Glomerular visceral epithelial cell (primary cell): ENCODE measurements around the gene XPO4.
"Not testable (repeated sequence)": the region's sequence is repeated elsewhere in the genome, so short reads cannot be mapped to it uniquely, and the experiment has no call there.

Experiments
- DNase-seq: peaks from one replicate; pipeline ENCODE4 v3.0.0-alpha.2; 2016; ENCODE audit errors: extremely low spot score

XPO4 gene

DNA sequence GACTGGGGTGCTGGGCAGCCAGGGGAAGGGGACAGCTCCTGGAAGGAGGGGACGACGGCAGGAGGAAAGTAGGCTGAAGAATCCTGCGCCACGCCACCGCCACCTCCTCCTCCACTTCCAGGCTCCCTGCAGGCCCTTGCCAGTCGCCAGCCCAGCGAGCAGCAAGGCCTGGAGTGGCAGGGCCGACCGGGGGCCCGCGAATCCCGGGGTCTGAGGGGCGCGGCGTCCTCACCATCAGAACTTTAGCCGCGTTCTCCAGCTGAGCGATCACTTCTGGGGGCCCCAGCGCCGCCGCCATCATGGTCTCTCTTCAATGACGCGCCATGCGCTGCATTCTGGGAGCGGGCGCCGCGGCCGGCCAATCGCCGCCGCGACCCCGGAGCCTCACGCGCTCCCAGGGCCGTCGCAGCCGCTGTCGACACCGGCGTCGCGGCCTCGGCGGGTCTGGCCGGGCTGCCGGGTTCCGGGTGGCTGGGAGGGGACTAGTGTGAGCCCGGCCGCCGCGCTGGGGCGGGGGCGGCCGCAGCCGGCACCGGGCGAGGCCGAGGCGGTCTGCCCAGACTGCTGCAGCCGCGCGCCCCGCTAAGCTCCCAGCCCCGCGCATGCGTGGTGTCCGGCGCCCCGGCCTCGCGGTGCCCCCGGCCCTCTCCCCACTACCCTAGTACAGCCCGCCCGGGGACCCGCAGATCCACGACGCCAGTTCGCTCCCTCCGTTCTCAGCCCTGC is at the start of gene XPO4:
TSS of gene XPO4 (minus strand) at position 309 of the 726 bp plus-strand sequence. CDS start at position 301, 8 bp downstream.
- peak; percentile 81 for DNase-seq

DNA sequence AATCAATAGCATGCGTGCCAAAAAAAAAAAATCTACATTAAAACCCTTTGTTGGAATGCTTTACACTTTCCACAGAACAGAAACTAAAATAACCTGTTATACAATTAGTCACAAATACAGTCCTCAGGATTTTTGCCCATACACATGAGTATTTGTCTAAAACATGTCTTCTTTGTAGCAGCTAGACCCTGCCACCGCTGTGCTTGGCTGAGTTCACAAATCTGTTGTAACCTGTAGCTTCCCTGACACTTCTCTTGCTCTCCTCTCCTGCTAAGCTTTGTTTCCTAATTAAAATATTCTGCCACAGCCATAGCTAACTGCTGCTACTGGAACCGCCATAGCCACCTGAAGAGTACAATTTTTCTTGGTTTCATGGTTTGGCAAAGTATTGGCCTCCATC is 45.5 kb upstream of the XPO4 start:
- not testable (repeated sequence) for DNase-seq

DNA sequence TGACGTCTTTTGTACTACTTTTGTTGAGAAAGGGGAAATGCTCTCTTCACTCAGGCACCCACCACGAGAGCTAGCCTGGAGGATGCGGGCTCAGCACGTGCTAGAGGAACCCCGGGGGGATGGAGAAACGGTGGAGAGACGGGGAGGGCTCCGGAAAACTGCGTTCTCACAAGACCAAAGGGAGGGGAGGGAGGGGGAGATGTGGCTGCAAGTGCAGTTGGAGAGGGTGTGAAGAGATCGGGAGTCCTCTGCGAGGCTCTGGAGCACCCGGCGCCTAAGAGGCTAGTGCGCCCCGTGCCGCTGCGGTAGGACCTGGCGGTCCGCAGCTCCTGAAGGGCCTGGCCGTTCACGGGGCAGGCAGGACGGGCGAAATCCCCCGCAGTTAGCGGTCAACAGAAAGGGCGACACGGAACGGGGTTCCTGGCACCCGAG is 43.4 kb upstream of the XPO4 start:
- no peak for DNase-seq

GRCh38 chr13:20942938-20943559 is 40.5 kb upstream of the XPO4 start:
- DNase-seq = peak; percentile 49

- DNase-seq = not testable (repeated sequence)
Measured at GRCh38 chr13:20940511-20940910, 38.0 kb upstream of the XPO4 start.

DNA sequence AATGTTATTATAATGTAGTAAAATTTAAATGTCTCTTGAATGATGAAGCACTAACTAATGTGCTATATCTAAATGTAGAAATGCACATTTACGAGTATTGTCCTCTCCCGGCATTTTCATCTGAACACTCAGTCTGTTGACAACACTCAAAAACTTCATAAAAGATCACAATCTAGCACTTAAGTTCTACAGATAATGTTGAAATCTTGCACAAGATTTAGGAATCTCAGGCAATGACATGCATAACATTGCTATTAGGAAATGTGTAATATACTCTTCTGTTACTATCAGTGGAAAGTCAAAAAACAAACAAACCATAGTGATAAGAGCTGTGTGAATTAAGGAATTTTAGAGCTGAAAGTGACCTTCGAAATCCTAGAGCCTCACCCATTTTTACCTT is 37.5 kb upstream of the XPO4 start:
- DNase-seq = no peak

DNA sequence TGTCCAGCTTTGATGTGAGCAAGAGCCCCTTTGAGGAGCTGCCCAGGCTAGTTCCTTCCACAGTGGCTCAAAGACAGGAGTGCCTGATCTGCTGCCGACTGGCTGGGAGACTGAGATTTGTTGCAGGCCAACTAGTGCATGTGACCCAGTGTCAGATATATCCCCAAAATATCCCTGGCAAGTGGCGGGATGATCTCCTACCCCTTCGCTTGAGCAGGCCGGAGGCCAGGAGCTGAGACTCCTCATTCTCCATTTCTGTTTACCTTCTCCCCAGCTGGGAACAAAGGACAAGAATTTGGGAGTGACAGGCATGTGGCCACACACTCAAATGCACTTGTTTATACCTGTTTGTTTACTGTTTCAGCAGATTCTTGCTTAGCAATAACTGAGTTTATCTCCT is 37.1 kb upstream of the XPO4 start:
- no peak for DNase-seq

DNA sequence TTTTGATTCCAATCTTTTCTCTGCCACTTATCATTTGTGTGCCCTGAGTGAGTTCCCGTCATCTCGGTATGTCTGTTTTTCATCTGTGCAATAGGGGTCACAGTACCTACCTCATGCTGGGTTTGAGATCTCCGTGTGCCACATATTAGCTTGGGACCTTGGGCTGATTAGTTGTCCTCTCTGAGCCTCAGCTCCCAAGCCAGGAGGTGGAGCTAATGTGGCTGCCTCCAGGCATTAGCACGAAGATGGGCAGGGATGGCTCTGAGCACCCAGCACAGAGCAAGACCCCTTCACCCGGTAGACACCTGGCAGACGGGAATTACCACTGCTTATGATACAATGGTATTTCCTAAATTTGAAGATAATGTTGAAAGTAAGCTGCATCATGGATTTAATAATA is 35.8 kb upstream of the XPO4 start:
- no peak for DNase-seq

- no peak for DNase-seq
Measured at GRCh38 chr13:20927596-20928257, 25.2 kb upstream of the XPO4 start.

DNA sequence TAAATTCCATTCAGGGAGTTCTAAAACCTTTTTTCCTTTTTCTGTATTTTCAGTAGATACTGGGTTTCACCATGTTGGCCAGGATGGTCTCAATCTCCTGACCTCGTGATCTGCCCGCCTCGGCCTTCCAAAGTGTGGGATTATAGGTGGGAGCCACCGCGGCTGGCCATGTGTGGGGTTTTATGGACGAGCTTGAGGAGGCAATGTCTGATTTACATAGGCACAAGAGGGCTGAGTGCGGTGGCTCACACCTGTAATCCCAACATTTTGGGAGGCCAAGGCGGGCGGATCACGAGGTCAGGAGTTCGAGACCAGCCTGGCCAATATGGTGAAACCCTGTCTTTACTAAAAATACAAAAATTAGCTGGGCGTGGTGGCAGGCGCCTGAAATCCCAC is 22.8 kb upstream of the XPO4 start:
- DNase-seq = not testable (repeated sequence)

GRCh38 chr13:20924758-20925394 is 22.3 kb upstream of the XPO4 start:
- peak; percentile 76 for DNase-seq

GRCh38 chr13:20923272-20923671 is 20.7 kb upstream of the XPO4 start:
- DNase-seq = no peak

DNA sequence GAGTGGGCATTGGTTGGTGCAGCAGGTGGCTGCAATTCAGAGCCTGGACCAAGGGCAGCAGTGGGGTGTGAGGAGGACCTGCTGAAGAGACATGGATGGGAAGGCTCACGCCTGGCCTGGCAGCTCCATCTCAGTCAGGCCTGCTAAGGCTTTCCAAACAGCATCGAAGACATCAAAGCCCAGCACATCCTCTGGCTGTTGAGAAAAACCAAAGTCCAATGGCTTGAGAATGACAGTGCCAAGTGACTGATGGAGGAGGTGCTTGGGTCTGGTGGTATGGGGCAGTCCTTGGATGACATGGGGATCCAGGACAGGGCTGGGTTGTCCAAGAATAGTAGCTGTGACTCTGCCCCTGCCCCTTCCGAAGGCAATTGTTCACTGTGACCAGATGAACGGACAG is 19.0 kb upstream of the XPO4 start:
- DNase-seq = no peak

DNA sequence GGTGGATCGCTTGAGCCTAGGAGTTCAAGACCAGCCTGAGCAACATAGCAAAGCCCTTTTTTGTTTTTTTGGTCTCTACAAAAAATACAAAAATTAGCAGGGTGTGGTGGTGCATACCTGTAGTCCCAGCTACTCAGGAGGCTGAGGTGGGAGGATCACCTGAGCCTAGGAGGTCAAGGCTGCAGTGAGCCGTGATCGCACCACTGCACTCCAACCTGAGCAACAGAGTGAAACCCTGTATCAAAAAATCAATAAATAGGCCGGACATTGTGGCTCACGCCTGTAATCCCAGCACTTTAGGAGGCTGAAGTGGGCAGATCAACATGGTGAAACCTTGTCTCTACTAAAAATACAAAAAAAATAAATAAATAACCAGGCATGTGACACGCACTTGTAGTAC is 13.1 kb upstream of the XPO4 start:
- not testable (repeated sequence) for DNase-seq

GRCh38 chr13:20911037-20911436 is 8.5 kb upstream of the XPO4 start:
- DNase-seq = no peak

- no peak for DNase-seq
Measured at GRCh38 chr13:20908714-20909497, 6.4 kb upstream of the XPO4 start.

GRCh38 chr13:20904908-20905307 is 2.4 kb upstream of the XPO4 start:
- DNase-seq = no peak

DNA sequence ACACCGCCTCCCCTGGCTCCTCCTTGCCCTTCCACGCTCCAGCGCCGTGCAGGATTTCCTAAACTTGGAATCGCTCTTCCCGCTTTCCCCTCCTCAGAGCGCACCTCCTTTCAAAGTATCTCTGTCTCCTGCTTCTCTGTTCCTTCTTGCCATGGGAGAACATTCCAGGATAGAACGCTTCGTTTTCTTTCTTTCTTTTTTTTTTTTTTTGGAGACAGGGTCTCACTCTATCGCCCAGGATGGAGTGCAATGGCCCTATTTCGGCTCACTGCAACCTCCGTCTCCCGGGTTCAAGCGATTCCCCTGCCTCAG is 574 bp upstream of the XPO4 start:
- DNase-seq = no peak

DNA sequence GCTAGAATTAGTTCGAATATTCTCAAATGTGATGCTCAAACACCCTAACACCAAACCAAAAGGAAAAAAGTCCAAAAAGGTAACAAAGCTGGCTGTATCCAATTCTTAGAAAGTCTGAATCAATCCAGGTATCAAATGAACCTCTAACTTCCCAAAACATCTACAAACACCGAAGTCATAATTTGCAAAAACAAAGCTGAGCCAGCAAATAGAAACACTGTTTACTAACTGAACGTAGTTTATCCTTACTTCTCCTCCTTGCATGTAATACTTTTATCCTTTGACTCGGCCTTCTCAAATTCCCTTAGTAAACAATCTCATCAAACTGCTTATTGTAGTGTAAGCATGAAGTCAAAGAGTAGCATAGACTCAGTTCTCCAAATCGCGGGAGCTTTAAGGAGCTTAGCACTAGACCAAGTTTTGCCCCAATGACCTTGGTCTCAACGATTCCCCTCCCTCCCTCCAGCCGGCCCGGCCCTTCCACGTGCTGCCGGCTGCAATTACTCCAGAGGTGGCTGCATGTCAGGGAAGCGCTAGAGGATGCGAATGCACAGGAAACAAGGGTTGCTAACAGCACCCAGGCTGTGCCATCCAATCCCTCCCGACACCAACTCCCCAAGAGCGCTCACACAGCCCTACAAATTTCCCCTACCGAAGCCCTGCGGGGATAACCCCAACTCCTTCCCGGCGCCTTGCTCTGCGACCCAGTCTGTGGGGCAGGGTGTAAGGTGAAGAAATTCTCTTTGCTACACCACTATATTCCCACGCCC is 693 bp downstream of the XPO4 start:
- peak; percentile 39 for DNase-seq

GRCh38 chr13:20894245-20894644 is 8.3 kb downstream of the XPO4 start:
- no peak for DNase-seq

DNA sequence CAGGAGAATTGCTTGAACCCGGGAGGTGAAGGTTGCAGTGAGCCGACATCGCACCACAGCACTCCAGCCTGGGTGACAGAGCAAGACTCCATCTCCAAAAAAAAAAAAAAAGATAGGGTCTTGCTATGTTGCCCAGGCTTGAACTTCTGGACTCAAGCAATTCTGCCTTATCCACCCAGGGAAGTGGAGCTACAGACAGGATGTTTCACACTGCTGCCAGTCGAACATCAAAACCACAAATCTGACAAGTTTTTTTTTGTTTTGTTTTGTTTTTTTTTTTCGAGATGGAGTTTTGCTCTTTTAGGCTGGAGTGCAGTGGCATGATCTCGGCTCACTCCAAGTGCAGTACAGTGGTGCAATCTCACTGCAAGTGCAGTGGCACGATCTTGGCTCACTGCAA is 10.8 kb downstream of the XPO4 start:
- no peak for DNase-seq
